GM18907 (cell line): Measurements from ENCODE around the gene POLR2C.
"Not testable (repeated sequence)": the region's sequence is repeated elsewhere in the genome, so short reads cannot be mapped to it uniquely, and the experiment has no call there.

Source experiments
- ATAC-seq: cut with Tn5 transposase; IDR thresholded peaks from one replicate; pipeline ENCODE4 v1.9.1; 2021; ENCODE audit warnings: mild to moderate bottlenecking, moderate library complexity; ENCODE audit not compliant: unreplicated experiment

POLR2C gene

DNA sequence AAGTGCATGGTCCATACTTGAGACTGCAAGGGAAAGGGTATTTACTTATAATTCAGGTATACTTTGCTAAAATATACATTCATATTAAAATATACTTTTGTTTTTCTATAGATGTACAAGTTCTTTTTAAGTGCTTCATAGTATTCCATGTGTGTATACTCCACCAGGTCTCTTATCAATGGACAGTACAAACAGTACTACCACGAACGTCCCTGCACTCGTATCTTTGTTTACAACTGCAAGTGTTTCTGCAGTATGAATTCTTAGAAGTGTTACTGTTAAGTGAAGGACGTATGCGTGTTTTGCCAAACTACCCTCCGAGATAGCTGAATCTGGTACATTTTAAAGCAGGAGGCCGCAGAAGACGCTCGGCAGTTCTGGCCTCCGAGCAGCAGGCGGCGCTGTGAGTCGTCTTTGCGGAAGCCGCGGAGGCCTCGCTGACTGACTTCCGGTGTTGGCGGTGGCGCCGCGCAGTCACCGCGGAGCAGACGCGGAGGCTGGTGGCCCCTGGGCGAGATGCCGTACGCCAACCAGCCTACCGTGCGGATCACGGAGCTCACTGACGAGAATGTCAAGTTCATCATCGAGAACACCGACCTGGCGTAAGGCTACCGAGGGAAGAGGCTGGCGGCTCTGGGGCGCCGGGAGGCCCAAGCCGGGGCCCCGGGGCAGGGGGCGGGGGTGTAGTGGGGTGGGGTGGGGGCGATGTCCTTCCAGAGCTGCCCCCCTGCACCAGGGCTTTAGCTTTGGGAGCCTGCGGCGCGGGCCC is at the start of gene POLR2C:
Gene POLR2C, plus strand, starts transcription at position 471 of the 769 bp plus-strand sequence. Its CDS starts 46 bp downstream, at position 517.
- peak; percentile 84 for ATAC-seq

DNA sequence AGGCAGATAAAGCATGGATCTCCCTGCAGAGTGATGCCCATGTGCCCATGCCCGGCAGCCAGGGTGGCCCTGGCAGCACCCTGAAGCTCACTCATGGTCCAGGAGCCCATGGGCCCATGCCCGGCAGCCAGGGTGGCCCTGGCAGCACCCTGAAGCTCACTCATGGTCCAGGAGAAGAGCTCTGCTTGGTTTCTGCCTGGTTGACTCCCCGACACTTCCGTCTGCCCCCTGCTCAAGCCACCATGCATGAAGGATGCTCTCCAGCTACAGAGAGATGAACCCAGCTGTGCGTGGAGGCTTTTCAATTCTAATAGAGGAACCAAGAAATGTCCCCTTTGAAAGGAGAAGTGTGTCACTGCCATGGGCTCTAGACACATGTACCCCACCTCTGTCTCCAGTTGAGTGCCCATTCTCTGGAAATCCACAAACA is 49.2 kb upstream of the POLR2C start:
- ATAC-seq: peak; percentile 62

DNA sequence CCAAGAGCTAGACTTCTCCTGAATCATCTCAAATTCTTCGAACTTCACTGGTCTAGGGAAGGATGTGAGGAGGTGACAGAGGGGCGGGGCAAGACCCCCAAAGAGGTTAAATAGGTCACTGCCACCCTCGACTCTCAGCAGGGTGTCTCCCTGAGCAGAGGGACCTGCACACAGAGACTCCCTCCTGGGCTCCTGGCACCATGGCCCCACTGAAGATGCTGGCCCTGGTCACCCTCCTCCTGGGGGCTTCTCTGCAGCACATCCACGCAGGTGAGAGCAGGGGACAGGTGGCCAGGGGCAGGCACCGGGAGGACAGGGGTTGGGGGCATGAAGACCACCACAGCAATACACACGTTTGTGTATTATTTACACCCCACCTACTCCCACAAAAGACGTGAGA is 48.7 kb upstream of the POLR2C start:
- ATAC-seq: no peak

DNA sequence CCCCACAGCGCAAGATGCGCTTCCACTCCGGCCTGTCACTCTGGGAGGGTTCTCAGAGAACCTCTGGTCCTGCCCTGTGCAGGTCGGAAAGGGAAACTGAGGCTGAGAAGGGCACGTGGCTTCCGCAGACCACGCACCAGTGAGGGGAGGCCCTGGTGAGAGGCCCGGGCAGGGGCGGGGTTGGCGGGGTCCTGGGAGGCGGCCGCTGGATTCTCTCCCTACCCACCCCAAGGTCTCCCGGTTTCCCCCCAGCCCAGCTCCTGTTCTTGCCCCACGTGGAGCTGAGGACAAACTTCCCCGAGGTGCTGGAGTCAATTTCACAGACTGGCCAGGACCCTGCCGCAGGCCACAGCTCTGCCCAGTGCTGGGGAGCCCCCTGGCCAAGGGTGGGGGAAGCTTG is 46.4 kb upstream of the POLR2C start:
- ATAC-seq: no peak

DNA sequence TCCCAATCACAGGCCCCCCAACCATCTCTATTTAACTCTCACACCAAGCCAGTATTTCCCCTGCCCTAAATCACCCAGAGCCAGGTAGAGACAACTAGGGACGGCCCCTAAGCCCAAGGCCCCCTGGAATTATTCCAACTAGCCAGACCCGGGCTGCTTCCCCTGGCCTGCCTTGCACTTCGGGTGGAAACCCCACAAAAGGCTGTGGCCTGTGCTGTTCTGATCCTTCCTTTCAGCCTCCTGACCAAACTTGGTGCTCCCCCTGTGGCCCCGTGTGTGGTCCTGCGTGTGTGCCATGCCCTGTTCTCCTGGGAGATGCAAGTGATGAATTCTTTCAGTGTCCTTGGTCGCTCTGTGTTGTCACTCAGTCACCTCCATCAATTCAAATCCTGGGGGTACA is 43.0 kb upstream of the POLR2C start:
- ATAC-seq: no peak

DNA sequence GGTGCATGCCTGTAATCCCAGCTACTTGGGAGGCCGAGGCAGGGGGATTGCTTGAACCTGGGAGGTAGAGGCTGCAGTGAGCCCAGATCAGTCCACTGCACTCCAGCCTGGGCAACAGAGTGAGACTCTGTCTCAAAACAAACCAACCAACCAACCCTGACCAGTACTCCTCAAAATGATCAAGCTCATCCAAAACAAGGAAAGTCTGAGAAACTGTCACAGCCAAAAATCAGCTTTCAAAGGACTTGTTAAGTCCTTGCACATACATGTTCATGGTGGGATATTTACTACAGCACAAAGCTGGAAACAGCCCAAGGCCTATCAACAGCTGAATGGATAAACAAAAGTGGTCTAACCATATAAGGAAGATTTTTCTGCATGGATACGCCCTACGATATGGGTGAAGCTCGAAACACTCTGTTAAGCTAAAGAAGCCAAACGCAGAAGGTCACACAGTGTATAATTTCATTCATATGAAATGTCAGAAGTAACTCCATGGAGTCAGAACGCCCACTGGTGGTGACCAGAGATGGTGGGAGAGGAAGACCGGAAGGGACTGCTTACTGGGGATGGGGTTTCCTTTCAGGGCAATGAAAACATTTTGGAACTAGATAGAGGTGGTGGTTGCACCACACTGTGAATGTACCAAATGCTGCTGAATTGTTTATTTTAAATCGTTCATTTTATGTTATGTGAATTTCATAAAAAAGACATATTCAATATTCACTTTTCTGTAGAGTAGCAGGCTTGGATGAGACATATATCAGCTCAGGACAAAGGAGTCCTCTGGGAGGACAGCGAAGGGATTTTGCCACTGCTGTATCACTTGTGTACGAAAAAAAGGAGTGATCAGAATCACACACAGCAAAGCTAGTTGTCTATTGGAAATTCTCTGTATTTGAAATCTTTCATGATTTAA is 40.2 kb upstream of the POLR2C start:
- no peak for ATAC-seq

DNA sequence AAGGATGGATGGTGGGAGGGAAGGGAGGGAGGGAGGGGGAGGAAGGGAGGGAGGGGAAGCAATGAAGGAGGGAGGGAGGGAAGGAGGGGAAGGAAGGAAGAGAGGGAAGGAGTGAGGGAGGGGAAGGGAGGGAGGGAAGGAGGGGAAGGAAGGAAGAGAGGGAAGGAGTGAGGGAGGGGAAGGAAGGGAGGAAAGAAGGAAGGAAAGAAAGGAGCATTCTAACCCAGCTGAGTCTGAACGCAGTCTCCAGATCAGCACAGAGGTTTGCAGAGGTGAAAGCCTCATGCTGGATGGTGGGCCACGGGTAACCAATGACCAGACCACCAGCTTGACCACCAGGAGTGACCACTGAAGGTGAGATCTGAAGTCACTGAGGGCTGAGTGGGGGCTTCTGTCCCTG is 39.3 kb upstream of the POLR2C start:
- no peak for ATAC-seq

DNA sequence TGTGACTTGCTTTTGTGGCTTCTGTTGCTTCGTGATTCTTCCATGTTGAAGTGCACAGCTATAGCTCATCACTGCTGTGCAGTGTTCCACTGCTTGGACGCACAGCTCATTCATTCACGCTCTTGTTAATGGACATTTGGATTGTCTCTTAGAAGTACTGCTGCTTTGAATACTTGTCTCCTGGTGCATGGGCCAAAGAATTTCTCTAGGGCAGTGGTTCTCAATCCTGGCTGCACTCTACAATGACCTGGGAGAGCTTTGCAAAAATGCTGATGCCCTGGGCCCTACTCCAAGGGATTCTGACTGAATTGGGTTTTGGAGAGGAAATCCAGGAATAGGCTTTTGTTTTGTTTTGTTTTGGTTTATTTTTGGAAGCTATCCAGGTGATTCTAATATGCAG is 37.9 kb upstream of the POLR2C start:
- no peak for ATAC-seq

DNA sequence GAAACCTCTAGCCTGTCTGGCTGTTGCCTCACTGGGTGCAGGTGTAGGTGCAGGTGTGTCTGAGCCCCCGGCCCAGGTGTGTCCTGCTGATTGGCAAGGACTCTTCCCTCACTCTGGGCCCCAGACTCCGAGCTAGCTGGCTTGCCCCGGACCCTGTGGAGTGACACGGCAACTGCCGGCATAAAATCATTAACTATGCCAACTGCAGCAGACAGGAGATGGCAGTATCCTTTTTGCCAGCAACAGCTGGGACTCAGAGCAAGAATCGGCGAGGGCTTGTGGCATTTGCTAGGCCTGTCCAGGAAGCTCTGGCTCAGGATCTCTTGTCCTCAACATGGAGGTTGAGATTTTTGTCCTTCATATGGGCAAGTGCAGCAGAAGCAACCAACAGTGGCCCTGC is 36.1 kb upstream of the POLR2C start:
- no peak for ATAC-seq

DNA sequence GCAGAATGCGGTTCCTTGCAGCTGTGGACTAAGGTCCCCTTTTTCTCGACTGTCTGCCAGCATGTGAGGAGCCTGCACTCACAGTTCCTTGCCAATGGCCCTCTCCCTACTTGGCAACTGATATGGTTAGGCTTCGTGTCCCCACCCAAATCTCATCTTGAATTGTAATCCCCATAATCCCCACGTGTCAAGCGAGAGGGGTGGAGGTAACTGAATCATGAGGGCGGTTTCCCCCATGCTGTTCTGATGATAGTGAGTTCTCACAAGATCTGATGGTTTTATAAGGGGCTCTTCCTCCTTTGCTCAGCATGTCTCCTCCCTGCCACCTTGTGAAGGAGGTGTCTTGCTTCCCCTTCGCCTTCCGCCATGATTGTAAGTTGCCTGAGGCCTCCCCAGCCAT is 35.2 kb upstream of the POLR2C start:
- no peak for ATAC-seq

DNA sequence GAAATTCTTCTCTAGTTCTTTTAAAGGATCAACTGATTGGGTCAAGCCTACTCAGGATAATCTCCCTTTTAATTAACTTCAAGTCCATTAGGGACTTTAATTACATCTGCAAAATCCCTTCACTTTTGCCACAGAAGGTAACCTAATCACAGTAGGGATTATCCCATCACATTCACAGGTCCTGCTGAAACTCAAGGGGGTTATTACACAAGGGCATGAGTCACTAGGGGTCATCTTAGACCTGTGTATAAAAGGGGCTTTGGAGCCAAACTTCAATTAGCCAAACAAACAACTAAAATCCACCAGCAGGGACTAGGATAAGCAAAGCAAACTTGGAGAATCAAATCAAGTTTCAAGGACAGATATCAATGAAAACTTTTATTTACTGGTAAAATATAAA is 34.7 kb upstream of the POLR2C start:
- ATAC-seq: no peak

DNA sequence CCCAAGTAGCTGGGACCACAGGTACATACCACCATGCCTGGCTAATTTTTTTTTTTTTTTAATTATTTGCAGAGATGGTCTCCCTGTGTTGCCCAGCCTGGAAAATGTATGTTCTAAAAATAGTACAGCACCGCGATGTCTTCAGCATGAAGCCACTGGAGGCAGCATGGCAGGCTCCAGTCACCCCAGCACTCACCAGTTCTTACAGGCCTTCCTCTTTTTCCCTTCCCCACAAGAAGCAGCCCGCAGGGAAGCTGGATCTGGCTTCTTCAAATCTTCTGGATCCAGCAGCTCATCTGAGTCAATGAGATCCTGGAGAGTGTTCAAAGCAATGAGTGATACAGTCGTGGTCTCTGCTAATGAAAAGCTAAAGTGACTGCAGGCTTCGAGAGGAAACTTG is 31.5 kb upstream of the POLR2C start:
- ATAC-seq: no peak

DNA sequence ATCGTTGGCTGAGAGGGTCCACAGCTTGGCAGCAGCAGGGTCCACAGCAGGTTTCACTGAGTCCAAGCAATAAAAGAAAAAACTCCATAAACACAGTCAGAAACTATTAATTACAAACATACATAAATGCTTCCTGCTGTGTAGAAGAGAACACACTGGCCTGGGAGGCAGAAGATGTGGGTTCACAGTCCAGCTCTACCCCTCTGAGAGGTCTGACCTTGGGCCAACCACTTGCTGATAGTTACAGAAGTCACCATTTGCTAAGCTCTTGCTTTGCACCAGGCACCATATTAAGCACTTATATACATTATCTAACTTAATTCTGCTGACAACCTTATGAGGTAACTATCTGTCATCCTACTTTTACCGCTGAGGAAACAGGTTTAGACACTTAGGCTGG is 30.0 kb upstream of the POLR2C start:
- no peak for ATAC-seq

DNA sequence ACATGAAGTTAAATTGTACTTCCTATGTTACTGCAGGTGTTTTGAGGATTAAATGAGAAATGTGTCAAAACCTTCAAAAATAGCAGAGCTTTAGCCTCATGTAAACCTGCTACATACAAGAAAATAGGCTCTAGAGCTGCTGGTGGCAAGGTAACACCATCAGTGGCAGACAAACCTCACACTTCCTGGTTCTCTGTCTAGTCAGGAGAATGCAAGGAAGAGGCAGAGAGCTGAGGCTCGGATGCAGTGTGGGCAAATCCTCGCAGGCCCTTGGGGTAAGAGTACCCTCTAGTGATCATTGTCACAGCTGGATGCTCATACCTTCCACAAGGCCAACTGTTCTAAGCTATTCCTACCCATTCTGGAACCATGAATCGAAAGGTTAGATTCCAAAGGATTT is 29.5 kb upstream of the POLR2C start:
- ATAC-seq: no peak

DNA sequence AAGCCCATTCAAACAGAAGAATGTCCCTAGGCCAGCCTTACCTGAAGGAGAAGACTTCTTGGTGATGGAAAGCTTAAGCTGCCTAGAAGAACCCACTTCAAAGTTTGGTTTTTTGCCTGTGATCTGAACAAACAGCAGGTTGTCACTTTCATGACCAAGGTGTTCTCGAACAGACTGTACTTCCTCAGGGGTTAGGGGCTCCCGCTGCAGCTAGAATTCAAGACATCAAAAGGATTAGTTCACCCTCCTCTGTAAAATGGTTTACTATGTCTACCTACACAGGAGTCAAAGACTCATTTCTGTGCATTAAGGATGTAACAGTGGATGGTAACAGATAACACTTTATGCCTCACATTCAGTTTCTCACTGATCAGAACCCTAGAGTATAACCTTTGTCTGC is 28.5 kb upstream of the POLR2C start:
- ATAC-seq: no peak

DNA sequence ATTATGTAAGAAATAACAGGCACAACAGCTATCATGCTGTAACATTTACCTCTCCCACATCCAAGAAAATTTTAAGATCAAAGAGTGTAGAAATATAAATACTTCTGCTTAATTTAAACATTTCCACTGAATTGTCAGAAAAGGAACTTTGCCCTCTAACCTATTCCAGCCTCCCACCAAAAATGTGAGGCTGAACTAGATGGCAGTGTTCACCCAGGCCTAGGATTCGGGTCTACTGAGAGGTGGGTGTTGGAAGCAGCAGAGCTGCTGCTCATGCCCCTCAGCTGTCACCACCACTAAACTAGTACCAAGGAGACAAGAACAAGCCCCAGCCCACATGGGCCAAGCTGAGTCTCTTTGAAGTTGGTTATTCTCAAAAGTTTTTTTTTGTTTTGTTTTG is 26.6 kb upstream of the POLR2C start:
- no peak for ATAC-seq

DNA sequence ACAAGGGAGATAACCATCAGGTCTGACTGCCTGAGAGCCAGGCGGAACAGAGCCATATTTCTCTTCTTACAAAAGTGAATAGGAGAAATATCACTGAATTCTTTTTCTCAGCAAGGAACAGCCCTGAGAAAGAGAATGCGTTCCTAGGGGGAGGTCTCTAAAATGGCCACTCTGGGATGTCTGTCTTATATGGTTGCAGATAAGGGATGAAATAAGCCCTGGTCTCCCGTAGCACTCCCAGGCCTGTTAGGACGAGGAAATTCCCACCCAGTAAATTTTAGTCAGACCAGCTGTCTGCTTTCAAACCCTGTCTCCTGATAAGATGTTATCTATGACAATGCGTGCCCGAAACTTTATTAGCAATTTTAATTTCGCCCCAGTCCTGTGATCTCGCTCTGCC is 22.5 kb upstream of the POLR2C start:
- ATAC-seq: not testable (repeated sequence)

DNA sequence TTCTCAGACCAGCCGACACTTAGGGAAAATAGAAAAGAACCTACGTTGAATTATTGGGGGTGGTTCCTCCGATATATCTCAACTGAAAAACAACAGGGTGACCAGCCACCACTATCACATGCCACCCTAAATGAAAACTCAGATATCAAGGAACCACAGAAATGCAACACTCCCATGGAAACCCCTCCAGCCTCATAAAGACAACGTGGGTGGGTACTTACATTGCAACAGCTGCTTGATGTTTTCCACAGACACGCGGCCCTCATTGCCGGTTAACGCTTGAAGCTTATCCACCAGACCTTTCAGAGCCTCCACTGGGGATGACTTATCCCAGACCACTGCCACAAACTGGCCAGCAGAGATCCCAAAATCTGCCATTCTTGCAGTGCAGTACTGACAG is 21.9 kb upstream of the POLR2C start:
- ATAC-seq: not testable (repeated sequence)

DNA sequence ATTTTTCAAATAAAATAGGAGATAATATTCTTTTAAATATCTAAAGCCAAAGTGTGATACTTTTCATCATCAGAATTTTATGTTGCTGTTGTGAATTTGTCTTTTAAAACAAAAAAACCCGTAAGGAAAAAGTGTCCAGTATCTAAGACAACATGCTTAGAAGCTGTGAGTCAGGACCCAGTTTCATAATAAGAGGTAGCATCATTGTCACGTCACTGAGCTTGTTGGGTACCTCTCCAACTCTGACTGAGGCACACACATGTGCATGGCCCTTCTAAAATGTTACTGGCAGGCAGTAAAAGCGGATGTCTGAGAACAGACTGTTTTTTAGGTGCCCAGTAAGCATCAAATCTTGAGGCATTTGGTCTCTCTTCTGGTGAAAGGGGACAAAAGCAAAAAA is 17.8 kb upstream of the POLR2C start:
- ATAC-seq: no peak

DNA sequence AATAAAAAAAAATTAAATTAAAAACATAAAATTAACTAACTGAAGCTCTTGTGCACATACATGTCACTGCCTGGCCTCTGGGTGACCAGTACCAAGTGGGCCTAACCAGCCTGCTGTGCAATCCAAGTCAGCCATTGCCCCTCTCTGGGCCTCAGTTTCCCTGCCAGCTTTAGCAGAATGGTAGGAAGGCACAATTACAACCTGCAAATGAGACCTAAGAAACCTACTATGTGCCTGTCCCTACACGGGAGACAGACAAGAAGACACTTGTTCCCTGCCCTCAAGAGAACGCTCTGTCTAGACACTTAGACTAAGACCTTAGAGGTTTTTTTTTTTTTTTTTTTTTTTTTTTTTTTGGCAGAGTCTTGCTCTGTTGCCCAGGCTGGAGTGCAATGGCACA is 17.0 kb upstream of the POLR2C start:
- no peak for ATAC-seq

DNA sequence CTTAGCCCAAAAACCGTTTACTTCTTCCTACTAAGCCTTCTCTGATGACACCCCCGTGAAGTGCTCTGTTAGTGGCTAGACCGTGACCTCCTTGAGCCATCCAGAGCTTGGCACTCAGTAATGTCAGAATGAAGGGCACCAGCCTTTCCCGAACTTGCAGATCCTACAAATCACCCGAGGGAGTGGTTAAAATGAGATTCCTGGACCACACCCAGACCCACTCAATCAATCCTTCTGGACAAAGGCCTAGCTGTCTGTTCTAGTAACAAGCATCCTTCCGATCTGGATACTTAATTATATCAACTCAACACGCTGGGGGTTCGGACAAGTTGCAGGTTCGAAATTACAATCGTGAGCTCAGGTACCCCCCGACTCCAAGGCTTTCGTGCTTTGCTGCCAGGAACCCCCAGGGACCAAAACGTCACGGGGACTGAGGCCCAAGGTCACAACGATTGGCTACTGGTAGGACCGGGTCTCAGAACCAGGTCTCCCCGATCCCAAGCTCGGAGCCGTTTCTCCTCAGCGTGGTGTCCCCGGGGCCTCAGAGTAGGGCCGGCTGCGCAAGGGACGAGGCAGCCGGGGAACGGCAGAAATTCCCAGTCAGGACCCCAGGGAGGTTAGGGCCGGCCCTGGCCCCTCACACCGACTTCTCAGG is 15.8 kb upstream of the POLR2C start:
- ATAC-seq: peak; percentile 36
